Stimulated activated CD4-positive, alpha-beta T cell treated with anti-CD3 and anti-CD28 coated beads, TNF-alpha, amount 100 ng/mL, for 4 hours (primary cell): ENCODE measurements around the gene MYO5A.
"Not testable (repeated sequence)": the region's sequence is repeated elsewhere in the genome, so short reads cannot be mapped to it uniquely, and the experiment has no call there.

ENCODE experiments used
- DNase-seq, 3 experiments: peaks; one replicate each; pipeline ENCODE4 v3.0.0-alpha.2; 2020; ENCODE audit warnings: low read depth in 3 of 3

MYO5A gene

GRCh38 chr15:52528564-52529340 is at the start of gene MYO5A:
TSS of gene MYO5A (minus strand) at chr15:52528880. CDS start at chr15:52528806, 74 bp downstream.
- DNase-seq = peak; percentile 62 to 67 (median 67)

GRCh38 chr15:52576692-52577091 is 48.0 kb upstream of the MYO5A start:
- no peak for DNase-seq

GRCh38 chr15:52575573-52575972 is 46.9 kb upstream of the MYO5A start:
- not testable (repeated sequence) for DNase-seq

GRCh38 chr15:52575072-52575471 is 46.4 kb upstream of the MYO5A start:
- DNase-seq = no peak

GRCh38 chr15:52574623-52575022 is 45.9 kb upstream of the MYO5A start:
- not testable (repeated sequence) for DNase-seq

- peak; percentile 52 to 64 (median 59) for DNase-seq
Observed at GRCh38 chr15:52568601-52569585, 40.2 kb upstream of the MYO5A start, which contains the start of gene ARPP19. TSS of gene ARPP19 (minus strand) at chr15:52569030. CDS start at chr15:52568892, 138 bp downstream.

GRCh38 chr15:52567871-52568600 is 39.4 kb upstream of the MYO5A start:
- peak in 2 of 3 experiments; percentile 23 to 29 for DNase-seq

GRCh38 chr15:52566889-52567288 is 38.2 kb upstream of the MYO5A start:
- DNase-seq = no peak

GRCh38 chr15:52565417-52566358 is 37.0 kb upstream of the MYO5A start:
- DNase-seq = not testable (repeated sequence)

- no peak for DNase-seq
Observed at GRCh38 chr15:52563501-52564060, 34.9 kb upstream of the MYO5A start.

GRCh38 chr15:52559575-52559974 is 30.9 kb upstream of the MYO5A start:
- peak in 1 of 3 experiments; percentile 1 for DNase-seq

- no peak for DNase-seq
Observed at GRCh38 chr15:52559022-52559421, 30.3 kb upstream of the MYO5A start.

- peak in 1 of 3 experiments; percentile 14 for DNase-seq
Observed at GRCh38 chr15:52558196-52558595, 29.5 kb upstream of the MYO5A start.

- no peak for DNase-seq
Observed at GRCh38 chr15:52557274-52557641, 28.6 kb upstream of the MYO5A start.

GRCh38 chr15:52556524-52557273 is 28.0 kb upstream of the MYO5A start:
- DNase-seq = no peak

GRCh38 chr15:52552303-52552702 is 23.6 kb upstream of the MYO5A start:
- DNase-seq = no peak

GRCh38 chr15:52551762-52552161 is 23.1 kb upstream of the MYO5A start:
- no peak for DNase-seq

- DNase-seq = not testable (repeated sequence)
Observed at GRCh38 chr15:52551186-52551585, 22.5 kb upstream of the MYO5A start.

- no peak for DNase-seq
Observed at GRCh38 chr15:52546031-52546751, 17.5 kb upstream of the MYO5A start.
